Left renal pelvis (tissue), 4 donors: ENCODE results near the gene RNASEH1. TPM values are rescaled to one million over a fixed set of nuclear protein-coding genes. Genes with fewer than 3 reads are reported as not detected.
"Not testable (repeated sequence)": the region's sequence is repeated elsewhere in the genome, so short reads cannot be mapped to it uniquely, and the experiment has no call there.

Source experiments
- DNase-seq, 4 donors: peaks; one replicate each; pipeline ENCODE4 v3.0.0-alpha.2; 2013; ENCODE audit warnings: low read depth in 4 of 4, low spot score in 3 of 4
- polyA plus RNA-seq, 4 donors: library from polyadenylated mRNA; unstranded; fragments of 120-200 nt; gene quantifications; one replicate each; pipeline ENCODE4 v1.2.1, GENCODE V29; 2013; ENCODE audit not compliant: insufficient read length in 4 of 4

The RNASEH1 gene
- polyA plus RNA-seq, 4 donors = 15.1 to 19.5 (median 17.4) TPM

DNA sequence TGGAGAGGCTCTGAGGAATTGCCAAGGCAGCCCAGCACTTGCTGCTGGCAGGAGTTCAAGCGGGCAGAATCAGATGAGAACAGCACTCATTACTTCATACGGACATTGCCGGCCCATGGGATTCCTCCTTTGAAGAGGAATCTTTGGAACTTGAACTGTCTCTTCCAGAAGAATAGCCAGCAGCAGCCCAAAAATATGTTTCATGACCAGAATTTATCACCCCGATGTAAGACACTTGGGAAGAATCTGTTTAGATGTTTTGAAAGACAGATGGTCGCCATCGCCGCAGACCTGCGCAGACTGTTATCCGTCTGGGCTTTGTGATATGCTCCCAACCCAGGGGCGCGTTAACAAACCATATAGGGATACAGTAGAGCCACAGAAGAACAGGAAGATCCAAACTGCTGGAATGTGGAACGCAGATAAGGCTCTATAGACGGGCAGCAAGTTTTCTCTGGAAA, 35.1 kb downstream of the RNASEH1 start:
- no peak for DNase-seq

- DNase-seq = no peak
Measured at GRCh38 chr2:3520591-3520990, 37.5 kb downstream of the RNASEH1 start.

DNA sequence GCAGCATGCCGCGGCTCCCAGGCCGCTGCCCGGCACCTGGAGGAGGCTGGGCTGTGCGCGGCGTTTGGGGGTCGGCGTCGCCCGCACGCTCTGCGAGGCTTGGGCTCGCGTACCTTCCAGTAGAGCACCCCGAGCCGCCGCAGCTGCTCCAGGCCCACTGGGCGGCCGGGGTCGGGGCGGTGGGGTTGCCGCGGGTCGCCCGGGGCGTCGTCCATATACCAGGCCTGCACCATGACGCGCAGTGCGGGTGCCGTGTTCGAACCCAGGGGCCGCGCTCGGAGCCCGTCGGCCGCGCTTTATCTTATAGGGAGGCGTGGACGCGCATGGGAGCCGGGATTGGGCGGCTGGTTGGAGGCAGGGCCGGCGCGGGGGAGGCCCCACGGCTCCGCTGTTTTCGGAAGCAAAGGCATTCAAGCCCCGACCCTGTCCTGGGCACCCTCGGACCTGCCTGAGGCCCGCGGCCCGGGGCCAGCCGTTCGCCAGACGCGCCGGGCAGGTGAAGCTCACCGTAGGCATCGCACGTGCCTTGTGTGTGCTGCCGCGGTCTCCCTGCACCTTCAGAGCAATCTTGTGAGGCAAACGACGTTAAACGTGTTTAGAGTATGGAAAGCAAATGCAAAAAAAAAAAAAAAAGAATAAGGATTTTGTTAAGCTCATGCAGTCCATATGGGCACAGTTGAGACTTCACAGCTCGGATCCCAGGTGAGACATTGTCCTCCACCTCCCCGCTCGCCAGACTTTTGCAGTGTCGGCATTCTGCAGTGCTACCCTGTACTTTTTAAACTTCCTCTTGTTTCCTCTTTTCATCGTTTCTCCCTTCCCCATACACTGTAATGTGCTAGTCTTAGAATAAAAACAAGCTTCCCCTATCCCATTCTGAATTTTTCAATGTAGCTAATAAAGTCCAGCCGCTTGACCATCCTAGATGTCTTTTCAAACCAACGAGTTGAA, 38.6 kb downstream of the RNASEH1 start, which contains the start of gene ADI1:
Gene ADI1 (minus strand): TSS at position 277 of the 951 bp plus-strand sequence. CDS start 44 bp downstream, at position 233.
- peak in 3 of 4 donors; percentile 33 to 48 (median 44) for DNase-seq

GRCh38 chr2:3518496-3519254, 39.5 kb downstream of the RNASEH1 start:
- peak; percentile 96 to 99 (median 96) for DNase-seq

GRCh38 chr2:3517948-3518495, 40.1 kb downstream of the RNASEH1 start:
- DNase-seq = no peak

DNA sequence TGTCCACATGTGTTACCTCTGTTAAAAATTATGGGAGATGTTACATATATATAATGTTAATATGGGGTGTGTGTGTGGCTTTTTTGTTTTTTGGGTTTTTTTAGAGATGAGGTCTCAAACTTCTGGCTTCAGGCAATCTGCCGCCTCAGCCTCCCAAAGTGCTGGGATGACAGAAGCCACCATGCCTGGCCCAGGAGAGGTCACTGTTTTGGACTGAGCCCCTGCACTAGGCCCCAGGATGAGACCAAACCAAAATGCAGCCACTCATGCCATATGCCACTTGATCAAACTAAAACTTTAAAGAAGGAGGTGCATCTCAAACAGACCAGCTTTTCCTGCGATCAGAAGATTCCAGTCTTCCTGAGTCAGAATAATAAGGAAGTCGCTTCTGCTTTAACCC, 41.3 kb downstream of the RNASEH1 start:
- no peak for DNase-seq

DNA sequence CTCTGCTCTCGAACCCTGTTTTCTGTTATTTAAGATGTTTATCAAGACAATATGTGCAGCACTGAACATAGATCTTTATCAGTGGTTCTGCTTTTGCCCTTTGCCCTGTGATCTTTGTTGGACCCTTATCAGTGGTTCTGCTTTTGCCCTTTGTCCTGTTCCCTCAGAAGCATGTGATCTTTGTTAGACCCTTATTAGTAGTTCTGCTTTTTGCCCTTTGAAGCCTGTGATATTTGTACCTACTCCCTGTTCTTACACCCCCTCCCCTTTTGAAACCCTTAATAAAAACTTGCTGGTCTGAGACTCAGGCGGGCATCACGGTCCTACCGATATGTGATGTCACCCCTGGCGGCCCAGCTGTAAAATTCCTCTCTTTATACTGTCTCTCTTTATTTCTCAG, 42.7 kb downstream of the RNASEH1 start:
- not testable (repeated sequence) for DNase-seq

DNA sequence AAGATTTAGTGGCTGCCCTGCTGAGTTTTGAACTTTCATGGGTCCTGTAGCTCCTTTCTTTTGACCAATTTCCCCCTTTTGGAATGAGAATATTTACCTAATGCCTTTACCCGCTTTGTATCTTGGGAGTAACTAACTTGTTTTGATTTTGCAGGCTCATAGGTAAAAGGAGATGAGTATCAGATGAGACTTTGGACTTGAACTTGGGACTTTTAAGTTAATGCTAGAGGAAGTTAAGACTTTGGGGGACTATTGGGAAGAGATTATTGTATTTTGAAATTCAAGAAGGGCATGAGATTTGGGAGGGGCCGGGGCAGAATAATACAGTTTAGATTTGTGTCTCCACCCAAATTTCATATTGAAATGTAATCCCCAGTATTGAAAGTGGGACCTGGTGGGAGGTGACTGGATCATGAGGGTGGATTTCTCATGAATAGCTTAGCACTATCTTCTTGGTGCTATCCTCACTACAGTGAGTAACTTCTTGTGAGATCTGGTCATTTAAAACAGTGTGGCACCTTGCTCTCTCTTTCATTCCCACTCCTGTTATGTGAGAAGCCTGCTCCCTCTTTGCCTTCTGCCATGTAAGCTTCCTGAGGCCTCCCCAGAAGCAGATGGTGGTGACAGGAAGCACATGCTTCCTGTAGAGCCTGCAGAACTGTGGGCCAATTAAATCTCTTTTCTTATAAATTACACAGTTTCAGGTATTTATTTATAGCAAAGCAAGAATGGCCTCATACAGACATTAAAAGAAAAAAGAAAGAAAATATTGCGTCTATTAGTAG, 44.9 kb downstream of the RNASEH1 start:
- no peak for DNase-seq

DNA sequence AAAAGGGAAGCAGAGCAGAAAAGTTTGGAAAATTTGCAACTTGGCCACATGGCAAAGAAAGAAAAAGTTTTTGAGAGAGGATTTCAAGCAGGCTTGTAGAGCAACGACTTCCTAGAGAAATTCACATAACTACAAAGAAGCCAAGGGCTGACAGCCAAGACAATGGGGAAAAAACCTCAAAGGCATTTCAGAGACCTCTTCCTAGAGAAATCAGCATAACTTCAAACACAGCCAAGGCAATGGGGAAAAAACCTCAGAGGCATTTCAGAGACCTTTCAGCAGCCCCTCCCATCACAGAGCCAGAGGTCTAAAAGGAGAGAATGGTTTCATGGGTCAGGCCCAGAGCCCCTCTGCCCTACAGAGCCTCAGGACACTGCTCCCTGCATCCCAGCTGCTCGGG, 46.0 kb downstream of the RNASEH1 start:
- no peak for DNase-seq

DNA sequence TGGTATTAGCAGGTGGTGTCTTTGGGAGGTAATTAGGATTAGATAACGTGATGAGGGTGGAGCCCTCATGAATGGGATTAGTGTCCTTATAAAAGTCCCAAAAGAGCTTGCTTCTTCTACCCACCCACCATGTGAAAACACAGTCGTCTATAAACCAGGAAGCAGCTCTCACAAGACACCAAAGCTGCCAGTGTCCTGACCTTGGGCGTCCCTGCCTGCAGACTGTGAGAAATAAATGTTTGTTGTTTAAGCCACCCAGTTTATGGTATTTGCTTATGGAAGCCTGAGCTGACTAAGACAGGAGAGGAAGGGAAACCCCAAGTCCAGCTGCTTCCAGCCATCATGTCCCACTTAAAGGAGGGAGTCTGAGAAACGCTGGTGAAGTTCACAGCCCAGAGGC, 52.4 kb downstream of the RNASEH1 start:
- DNase-seq = no peak

DNA sequence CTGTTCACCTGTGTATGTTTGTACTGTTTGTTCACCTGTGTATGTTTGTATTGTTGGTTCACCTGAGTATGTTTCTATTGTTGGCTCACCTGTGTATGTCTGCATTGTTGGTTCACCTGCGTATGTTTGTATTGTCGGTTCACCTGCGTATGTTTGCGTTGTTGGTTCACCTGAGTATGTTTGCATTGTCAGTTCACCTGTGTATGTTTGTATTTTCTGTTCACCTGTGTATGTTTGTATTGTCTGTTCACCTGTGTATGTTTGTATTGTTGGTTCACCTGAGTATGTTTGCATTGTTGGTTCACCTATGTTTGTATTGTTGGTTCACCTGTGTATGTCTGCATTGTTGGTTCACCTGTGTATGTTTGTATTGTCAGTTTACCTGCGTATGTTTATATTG, 53.4 kb downstream of the RNASEH1 start:
- DNase-seq = no peak

GRCh38 chr2:3503483-3503882, 54.6 kb downstream of the RNASEH1 start:
- DNase-seq = no peak

- no peak for DNase-seq
Measured at GRCh38 chr2:3503046-3503445, 55.1 kb downstream of the RNASEH1 start.

- no peak for DNase-seq
Measured at GRCh38 chr2:3500326-3500899, 57.7 kb downstream of the RNASEH1 start.

GRCh38 chr2:3498783-3499394, 59.2 kb downstream of the RNASEH1 start:
- DNase-seq = no peak

DNA sequence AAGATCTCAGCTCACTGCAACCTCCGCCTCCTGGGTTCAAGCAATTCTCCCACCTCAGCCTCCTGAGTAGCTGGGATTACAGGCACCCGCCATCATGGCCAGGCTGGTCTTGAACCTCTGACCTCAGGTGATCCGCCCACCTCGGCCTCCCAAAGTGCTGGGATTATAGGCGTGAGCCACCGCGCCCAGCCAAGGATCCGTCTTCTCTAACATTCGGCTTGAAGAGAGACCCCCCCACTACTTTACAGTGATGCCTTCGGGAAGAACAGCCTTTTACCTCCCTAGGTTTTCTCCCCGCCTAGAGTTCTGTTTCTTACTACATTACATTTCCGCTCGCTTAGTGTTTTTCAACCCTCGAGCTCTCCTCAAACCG, 61.4 kb downstream of the RNASEH1 start:
- DNase-seq = not testable (repeated sequence)
